Chondrocyte (in vitro differentiated cells): ENCODE results near the gene CYP1A2. TPM values are rescaled to one million over a fixed set of nuclear protein-coding genes. Genes with fewer than 3 reads are reported as not detected.

Experiments used
- DNase-seq: peaks from one replicate; pipeline ENCODE4 v3.0.0; 2021; ENCODE audit warnings: mixed read lengths, low spot score
- H3K27ac Mint-ChIP-seq: one replicate; pipeline ENCODE4 v1.8.0; 2021; ENCODE audit warnings: mild to moderate bottlenecking, moderate library complexity, mixed read lengths; ENCODE audit not compliant: unreplicated experiment
- H3K27me3 Mint-ChIP-seq: 2 replicates; pipeline ENCODE4 v1.8.0; 2021; ENCODE audit warnings: low read depth, mixed read lengths
- H3K36me3 Mint-ChIP-seq: 2 replicates; pipeline ENCODE4 v1.8.0; 2021; ENCODE audit warnings: low read depth, mixed read lengths
- H3K4me1 Mint-ChIP-seq: 2 replicates; pipeline ENCODE4 v1.8.0; 2021; ENCODE audit warnings: low read depth, mild to moderate bottlenecking, mixed read lengths
- H3K4me3 Mint-ChIP-seq: one replicate; pipeline ENCODE4 v1.8.0; 2021; ENCODE audit warnings: mild to moderate bottlenecking, moderate library complexity, mixed read lengths; ENCODE audit not compliant: unreplicated experiment
- H3K9me3 Mint-ChIP-seq: 2 replicates; pipeline ENCODE4 v1.8.0; 2021; ENCODE audit warnings: low read depth, mixed read lengths
- CTCF ChIP-seq: fragments of 200-600 bp; sonication (generic); IDR thresholded peaks from 2 replicates; pipeline ENCODE4 v1.5.0; 2021; ENCODE audit warnings: antibody characterized with exemption, mild to moderate bottlenecking, moderate library complexity
- total RNA-seq: library from RNA; stranded (reverse); gene quantifications from 3 replicates; pipeline ENCODE4 v1.2.1, GENCODE V29; 2021

The CYP1A2 gene
- total RNA-seq, 1 donor from 2014 or later: not detected

GRCh38 chr15:74782259-74783071 is 33.8 kb downstream of the CYP1A2 start:
- DNase-seq: no peak
- Mint-ChIP-seq H3K27ac (peak overlapping the region; percentile 70), H3K4me3 (peak overlapping the region; percentile 87), H3K4me1 (peaks cover 55% of the 10 kb centered on the region), H3K9me3 (no peaks in the 10 kb centered on the region), H3K27me3 (no peaks in the 10 kb centered on the region), H3K36me3 (peaks cover 1% of the 10 kb centered on the region)
- no peak for TF ChIP-seq CTCF

DNA sequence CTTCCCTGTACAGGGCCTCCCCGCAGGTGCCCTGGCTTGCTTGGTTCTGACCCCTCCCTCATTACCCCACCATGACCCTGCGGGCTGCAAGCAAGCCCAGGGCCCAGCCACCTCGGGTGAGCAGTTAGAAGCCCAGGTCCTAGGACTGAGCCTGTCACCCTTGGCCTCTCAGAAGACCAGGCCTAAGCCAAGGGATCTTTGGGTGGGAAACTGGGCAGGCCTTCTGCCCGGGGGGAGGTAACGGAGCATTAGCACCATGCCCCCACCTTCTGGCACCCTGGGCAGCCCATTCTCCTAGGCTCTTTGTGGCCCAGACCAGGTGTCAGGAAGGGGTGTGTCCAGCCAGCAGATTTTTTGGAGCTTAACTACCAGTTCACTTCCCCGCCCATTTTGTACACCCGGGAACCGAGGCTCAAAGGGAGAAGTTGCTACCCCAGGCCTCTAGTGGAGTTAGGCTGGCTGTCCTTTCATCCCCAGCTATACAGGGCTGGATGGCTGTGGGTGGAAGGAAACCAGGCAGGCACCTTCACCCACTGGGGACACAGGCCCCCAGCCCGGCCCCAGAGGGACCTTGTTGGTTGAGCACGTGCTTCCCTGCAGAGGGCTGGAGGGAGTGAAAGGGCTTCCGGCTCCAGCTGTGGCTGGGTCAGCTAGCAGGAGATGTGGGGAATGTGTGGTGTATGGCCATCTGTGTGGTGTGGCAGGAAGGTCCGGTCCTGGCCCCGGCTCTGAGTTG is 34.6 kb downstream of the CYP1A2 start:
- peak; percentile 6 for TF ChIP-seq CTCF
- no peak for DNase-seq
- H3K27me3 Mint-ChIP-seq: no peaks in the 10 kb centered on the region
- no peaks in the 10 kb centered on the region for H3K9me3 Mint-ChIP-seq
- peaks cover 55% of the 10 kb centered on the region for H3K4me1 Mint-ChIP-seq
- peak overlapping the region; percentile 70 for H3K27ac Mint-ChIP-seq
- H3K36me3 Mint-ChIP-seq: peaks cover 1% of the 10 kb centered on the region
- peak overlapping the region; percentile 87 for H3K4me3 Mint-ChIP-seq

DNA sequence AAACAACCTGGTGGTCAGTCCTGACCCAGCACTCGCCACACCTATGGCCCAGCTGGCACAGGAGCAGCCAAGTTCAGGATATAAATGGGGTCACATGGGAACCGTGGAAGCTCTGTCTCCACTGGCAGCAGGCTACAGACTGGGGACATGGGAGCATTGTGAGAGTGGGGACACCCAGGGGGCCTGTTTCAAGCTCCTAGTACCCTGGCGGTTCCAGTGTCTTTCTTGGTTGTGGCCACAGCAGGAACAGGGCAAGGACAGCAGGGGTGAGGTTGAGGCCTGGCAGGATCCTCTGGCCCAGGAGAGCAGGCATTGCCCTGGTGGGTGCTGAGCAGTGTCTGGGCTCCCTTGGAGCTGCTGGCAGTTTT is 35.1 kb downstream of the CYP1A2 start:
- peaks cover 57% of the 10 kb centered on the region for H3K4me1 Mint-ChIP-seq
- no peak for TF ChIP-seq CTCF

DNA sequence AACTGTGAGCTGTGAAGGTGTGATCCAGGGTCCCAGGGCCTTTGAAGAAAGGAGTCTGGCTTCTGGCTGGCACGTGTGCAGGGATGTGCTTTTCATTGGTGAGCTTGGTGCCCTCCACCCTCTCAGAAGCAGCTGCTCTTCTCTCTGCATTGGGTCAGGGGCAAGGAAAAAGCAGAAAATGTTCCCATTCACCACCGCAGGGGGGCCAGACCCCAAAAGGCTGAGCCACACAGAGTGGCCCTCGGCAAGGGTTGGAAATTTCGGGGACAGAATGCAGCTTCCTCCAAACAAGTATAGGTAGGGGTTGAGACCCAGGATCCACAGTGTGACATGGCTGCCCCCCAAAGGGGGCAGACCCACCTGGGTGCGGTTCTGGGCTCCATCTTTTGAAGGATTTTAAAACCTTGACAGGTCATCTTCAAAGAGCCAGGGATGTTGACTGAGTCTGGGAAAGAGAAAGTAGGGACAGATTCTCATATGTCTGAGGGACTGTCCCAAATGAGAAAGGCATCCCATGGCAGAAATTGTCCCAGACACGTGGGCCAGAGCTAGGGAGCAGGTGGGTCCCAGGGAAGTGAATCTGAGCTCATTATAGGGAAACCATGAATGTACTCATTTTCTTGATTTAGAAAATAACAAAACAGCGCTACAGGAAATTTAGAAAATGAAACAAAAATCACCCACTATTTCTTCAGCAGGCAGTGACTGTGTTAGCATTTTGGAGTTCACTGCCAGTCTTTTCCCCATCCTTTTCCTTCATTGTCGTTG is 36.0 kb downstream of the CYP1A2 start:
- Mint-ChIP-seq H3K27ac (peak overlapping the region; percentile 36), H3K36me3 (peaks cover 1% of the 10 kb centered on the region), H3K9me3 (no peaks in the 10 kb centered on the region), H3K27me3 (no peaks in the 10 kb centered on the region), H3K4me1 (peaks cover 63% of the 10 kb centered on the region), H3K4me3 (no peak overlapping the region)
- TF ChIP-seq CTCF: no peak
- DNase-seq: no peak

More for the DNA sequence above, 35.1 kb downstream of the CYP1A2 start:
- peak overlapping the region; percentile 87 for H3K4me3 Mint-ChIP-seq
- DNase-seq: no peak
- H3K9me3 Mint-ChIP-seq: no peaks in the 10 kb centered on the region
- H3K27ac Mint-ChIP-seq: peak overlapping the region; percentile 70
- H3K27me3 Mint-ChIP-seq: no peaks in the 10 kb centered on the region
- peaks cover 1% of the 10 kb centered on the region for H3K36me3 Mint-ChIP-seq
